Esophagus squamous epithelium (tissue), 4 donors: ENCODE measurements around the gene DLG2.

Experiments
- POLR2A ChIP-seq, 4 donors: fragments of 450-650 bp; IDR thresholded peaks; one replicate each; pipeline ENCODE4 v1.6.1; 2017; ENCODE audit warnings: antibody characterized with exemption in 4 of 4, mild to moderate bottlenecking in 4 of 4, moderate library complexity in 3 of 4
- TF ChIP-seq, protein P1 (sequence below), 6 experiments: fragments of 450-650 bp in 4 of 6; fragments of 200-600 bp in 2 of 6; sonication (generic) in 2 of 6; IDR thresholded peaks; one replicate each; pipeline ENCODE4 v1.5.1; 2016 to 2019; ENCODE audit warnings: antibody characterized with exemption in 6 of 6, mild to moderate bottlenecking in 4 of 6, moderate library complexity in 4 of 6

DNA sequence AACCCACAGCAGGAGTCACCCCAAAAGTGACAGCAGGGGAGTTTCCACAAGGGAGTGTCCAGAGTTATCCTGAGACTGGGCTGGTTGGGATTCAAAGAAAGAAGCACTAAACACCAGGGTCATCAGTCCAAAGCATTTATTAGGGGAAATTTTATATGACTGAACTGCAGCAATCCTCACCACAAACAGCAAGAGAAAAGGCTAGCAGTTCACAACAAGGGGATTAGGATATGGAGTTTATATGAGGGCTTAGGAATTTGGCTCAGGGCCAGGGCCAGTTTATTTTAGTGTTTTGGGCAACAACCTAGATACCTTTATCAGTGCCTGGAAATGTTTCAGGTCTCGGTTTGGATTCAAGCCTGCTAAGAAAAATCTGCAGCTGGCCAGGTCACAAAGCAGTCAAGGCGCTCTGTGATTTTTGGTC lies 16.1 kb upstream of the DLG2 start:
- no peak for TF ChIP-seq POLR2A (IDR thresholded peaks at IDR 0.05)
- TF ChIP-seq, protein P1, sequence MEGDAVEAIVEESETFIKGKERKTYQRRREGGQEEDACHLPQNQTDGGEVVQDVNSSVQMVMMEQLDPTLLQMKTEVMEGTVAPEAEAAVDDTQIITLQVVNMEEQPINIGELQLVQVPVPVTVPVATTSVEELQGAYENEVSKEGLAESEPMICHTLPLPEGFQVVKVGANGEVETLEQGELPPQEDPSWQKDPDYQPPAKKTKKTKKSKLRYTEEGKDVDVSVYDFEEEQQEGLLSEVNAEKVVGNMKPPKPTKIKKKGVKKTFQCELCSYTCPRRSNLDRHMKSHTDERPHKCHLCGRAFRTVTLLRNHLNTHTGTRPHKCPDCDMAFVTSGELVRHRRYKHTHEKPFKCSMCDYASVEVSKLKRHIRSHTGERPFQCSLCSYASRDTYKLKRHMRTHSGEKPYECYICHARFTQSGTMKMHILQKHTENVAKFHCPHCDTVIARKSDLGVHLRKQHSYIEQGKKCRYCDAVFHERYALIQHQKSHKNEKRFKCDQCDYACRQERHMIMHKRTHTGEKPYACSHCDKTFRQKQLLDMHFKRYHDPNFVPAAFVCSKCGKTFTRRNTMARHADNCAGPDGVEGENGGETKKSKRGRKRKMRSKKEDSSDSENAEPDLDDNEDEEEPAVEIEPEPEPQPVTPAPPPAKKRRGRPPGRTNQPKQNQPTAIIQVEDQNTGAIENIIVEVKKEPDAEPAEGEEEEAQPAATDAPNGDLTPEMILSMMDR (IDR thresholded peaks at IDR 0.05), result no peak
